GM18951 (cell line): Measurements from ENCODE around the gene BAHCC1.

ENCODE experiments used
- POLR2A ChIP-seq: IDR thresholded peaks from 4 replicates; pipeline ENCODE4 v1.6.1; 2011; ENCODE audit warnings: mild to moderate bottlenecking; ENCODE audit not compliant: insufficient read length, insufficient read depth; ENCODE audit errors: extremely low read depth
- in situ Hi-C: fragments of 300-500 bp; cut with MboI; formaldehyde crosslinking; loops from one replicate; pipeline ENCODE4 v1.12.0; 2022; ENCODE audit warnings: low sequenced_read_pairs, mixed read lengths, inconsistent platforms; ENCODE audit not compliant: unreplicated experiment

The BAHCC1 gene

DNA sequence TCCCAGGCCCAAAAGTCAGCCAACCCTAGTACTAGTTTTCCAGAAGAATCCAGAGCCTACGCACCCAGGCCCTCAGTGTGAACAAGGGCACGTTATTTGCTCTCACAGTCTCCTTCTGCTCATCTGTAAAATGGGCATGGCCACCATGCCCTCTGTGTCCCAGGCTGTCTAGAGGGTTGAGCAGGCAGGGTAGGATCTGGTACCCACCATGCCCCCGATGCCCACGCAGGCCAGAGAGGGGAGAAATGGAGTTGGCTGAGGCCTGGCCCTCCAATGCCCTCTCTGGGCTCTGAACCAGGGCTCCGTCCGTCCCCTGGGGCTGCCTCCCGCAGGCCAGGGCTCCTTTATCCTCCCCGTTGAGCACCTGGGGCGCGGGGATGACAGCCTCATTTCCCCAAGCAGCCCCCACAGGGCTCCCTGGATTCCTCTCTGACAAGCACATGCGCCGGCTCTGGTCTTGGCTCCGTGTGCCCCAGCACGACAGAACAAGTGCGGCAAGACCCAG lies 9.1 kb upstream of the BAHCC1 start:
- no peak for TF ChIP-seq POLR2A
- in situ Hi-C loops, result no loop called here

DNA sequence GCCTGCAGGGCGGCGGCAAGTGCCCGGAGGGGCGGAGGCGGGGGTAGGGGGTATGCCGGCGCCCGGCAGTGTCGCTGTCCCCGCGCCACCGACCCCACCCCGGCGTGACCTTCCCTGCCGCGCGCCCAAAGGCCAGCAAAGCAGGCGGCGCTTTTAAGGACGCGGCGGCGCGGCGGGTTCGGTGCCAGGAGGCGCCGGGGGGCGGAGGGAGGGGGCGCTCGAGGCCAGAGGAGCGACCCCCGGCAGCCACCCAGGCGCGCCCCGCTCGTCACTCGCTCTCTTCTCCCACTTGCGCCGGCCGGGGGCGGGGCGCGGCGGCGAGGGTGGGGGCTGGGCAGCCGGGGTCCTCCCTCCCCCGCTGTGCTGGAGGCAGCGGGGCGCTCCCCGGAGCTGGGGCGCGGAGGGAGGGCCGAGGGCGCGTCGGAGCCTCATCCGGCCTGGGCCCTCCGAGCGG lies 8.6 kb upstream of the BAHCC1 start:
- TF ChIP-seq POLR2A, result no peak
- in situ Hi-C loops, result no loop called here

DNA sequence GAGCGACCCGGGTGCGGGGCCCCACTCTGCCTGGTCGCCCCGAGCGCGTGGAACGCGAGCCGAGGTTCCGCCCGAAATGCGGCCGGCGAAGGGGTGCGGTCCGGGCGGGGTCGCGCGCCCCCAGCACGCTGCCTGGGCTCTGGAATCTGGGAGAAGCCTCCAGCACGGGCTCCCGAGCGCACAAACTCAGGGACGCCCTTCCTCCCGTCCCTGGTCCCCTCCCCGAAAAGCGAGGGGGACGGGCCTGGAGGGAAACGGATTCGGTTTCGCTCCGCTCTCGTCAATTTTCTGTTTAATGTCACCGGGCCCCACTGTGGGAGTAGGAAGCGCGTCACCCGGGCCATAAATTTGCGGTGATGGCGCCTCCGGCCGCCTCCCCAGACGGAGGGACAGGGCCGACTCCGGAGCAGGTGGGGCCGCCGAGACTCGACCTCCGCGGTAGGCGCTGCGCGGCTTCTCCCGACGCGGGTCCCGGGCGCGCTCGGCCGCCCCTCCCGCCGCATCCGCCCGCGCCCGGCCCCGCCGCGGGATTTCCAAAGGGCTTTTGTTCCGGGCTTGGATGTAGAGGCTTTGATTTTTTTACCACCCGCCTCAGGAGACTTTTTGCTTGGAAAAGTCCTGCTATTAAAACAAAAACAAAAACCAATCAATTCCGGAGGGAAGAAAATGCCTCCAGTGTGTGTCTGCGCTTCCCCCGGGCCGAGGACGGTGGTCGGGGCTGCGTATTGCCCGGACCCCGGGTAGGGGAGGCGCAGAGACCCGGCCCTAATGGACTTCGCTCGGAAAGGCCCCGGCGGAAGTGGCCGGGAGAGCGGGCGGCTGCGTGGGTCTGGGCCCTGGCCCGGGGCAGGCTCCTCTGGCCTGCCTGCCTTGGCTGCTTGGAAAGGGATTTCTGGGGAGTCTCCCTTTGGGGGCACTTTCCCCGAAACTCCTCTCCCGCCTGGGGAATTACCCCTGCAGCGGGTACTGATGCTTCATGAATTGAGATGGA lies 7.9 kb upstream of the BAHCC1 start:
- in situ Hi-C loops, result no loop called here
- no peak for TF ChIP-seq POLR2A

GRCh38 chr17:81388091-81388611 lies 7.1 kb upstream of the BAHCC1 start:
- no peak for TF ChIP-seq POLR2A
- in situ Hi-C loops, result no loop called here

- in situ Hi-C loops, result no loop called here
- TF ChIP-seq POLR2A, result no peak
These were observed 6.5 kb upstream of the BAHCC1 start for GRCh38 chr17:81388612-81389367.

DNA sequence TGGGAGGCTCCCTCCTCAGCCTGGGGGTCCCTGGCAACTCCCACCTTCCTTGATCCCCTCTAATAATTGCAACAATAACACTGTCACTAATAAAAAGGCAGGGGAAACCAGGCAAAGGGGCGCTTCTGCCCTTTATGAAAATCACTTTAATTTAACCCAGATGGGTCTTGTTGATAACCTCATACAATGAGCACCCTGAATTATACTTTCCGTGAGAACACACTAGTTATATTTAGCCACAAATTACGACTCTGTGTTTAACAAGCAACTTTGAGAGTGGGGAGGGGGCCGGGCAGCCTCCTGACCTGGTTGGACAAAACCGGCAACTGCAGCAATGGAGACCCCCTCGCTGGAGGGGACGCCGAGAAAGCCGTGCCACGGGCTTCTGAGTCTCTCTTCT lies 5.7 kb upstream of the BAHCC1 start:
- TF ChIP-seq POLR2A, result no peak
- in situ Hi-C loops, result no loop called here

DNA sequence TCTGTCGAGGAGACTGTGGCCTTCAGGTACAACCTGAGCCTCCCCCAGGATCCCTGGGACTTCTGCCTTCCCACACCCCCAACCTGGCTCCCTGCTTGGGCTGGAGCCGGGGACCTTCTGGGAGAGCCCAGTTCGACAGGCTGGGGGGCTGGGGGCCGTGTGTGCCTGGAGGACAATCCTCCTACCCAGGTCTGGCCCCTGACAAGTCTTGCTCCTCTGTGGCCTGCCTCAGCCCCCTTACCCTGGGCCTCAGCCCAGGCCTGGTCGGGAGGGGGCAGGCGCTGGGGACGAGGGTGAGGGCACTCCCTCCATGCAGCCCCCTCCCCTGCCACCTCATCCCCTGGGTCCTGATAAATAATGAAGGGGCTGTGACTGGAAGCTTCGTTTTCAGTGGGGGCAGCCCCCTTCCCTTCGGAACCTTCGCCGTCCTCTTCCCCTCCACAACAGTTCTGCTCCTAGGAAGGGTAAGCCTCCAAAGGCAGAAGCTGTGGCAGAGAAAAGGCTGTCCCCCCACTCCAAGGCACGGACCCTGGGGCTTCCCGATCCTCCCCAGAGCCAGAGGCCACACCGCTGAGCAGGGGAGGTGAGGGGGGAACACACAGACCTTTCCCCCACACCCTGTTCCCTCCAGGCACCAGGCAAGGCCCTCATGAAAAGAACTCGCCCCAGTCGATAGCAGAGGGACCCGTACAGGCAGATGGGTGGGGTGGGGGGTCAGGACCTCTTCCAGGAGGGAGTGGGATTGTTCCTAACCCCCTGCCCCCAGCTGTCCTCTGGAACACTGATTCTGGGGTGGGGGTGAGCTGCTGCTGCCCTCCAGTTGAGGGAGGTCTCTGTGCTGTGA lies 5.0 kb upstream of the BAHCC1 start:
- in situ Hi-C loops, result no loop called here
- TF ChIP-seq POLR2A, result no peak

- no peak for TF ChIP-seq POLR2A
- in situ Hi-C loops, result no loop called here
These were observed 4.4 kb upstream of the BAHCC1 start for GRCh38 chr17:81390873-81391255.

DNA sequence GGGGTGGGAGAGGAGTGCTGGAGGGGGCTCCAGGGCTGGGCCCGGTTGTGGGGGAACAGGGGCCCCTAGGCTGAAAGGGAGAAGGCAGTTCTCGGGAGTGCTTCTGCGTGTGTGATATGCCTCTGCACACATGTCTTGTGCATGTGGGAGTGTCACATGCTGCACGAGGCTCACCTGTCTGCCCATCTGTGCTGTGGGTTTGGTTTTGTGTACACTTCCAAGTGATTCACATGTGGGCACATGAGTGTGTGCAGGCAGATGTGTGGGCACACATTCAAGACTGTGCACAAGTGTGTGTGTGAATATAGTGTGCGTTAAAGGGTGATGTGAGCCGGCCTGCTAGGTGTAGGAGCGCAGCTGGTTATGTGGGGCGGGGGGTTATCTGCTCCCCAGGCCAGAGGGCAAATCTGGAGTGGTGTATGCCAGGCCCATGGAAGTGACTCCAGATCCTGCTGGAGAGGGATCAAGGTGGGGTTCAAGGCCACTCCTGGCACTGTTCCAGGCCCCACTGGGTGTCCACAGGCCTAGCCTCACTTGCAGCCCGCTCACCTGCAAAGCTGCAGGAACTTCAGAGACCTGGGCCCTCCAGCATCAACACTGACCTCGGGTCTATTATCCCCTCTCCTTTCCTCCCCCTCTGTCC lies 3.8 kb upstream of the BAHCC1 start:
- no peak for TF ChIP-seq POLR2A
- in situ Hi-C loops, result no loop called here

GRCh38 chr17:81391936-81392908 lies 3.0 kb upstream of the BAHCC1 start:
- in situ Hi-C loops, result no loop called here

DNA sequence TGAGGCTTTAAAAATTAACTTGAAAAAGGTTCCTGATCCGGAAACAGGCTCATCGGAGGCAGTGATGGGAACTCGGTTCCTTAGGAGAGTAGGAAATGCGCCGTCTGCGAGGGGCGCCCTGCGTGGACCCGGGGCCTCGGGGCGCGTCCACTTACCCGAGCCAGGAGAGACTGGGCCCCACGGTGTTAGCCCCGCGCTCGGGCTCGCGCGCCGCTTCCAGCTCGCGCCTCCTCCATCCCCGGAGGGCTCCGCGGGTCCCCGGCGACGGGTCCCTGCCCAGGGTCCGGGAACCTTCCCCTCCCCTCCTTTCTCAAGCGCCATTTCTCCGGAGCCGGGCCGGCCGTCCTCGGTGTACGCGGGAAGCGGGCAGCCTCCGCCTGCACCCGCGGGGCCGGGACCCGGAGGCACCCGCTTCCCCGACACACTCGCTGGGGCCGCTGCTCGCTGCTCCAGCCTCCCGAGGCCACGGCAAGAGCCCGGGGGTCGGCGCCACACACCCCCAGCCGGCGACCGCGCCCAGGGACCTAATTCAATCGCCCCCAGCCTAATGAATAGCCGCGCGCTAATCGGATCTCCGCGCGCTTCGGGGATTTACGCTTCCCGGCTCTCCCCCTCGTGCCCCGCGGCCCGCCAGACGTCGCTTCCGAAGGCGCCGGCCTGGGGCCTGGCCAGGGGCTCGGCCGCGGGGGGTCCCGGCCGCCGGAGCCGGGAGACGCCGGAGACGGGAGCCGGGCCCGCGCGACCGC lies 2.2 kb upstream of the BAHCC1 start:
- in situ Hi-C loops, result no loop called here
- no peak for TF ChIP-seq POLR2A

More at GRCh38 chr17:81391936-81392908, 3.0 kb upstream of the BAHCC1 start:
- TF ChIP-seq POLR2A, result no peak
